GM12878 (cell line): ENCODE measurements around the gene KPNA3. TPM values are rescaled to one million over a fixed set of nuclear protein-coding genes. Genes with fewer than 3 reads are reported as not detected.

Experiments used
- ATAC-seq: fragments of 200-7000 bp; cut with Tn5 transposase; 3 replicates; pipeline ENCODE4 v1.9.1; 2020; ENCODE audit warnings: mild to moderate bottlenecking, moderate library complexity
- BruUV-seq: library from RNA; stranded (reverse); fragments of 400-500 nt; replicated peaks from 2 replicates; lab custom pipeline; 2021; lab: Mats Ljungman, UMichigan
- CTCF ChIA-PET: fragments of 300-600 bp; sonication (Branson Sonifier 250); formaldehyde crosslinking; extraction: SDS; loops from one replicate; lab custom pipeline; 2021; ENCODE audit warnings: inconsistent platforms; lab: Yijun Ruan, JAX
- POLR2A ChIA-PET: fragments of 350-600 bp; formaldehyde crosslinking; extraction: SDS; loops from one replicate; lab custom pipeline; 2021; ENCODE audit warnings: inconsistent platforms; lab: Charles Lee
- RAD21 ChIA-PET: fragments of 300-600 bp; sonication (Branson Sonifier 250); formaldehyde crosslinking; loops from one replicate; lab custom pipeline; 2023; ENCODE audit warnings: antibody characterized with exemption; ENCODE audit not compliant: unreplicated experiment; lab: Charles Lee
- SMC1A ChIA-PET: fragments of 300-600 bp; sonication (Branson Sonifier 250); formaldehyde crosslinking; loops from one replicate; lab custom pipeline; 2023; ENCODE audit not compliant: unreplicated experiment, uncharacterized antibody; lab: Charles Lee
- DNase-seq: peaks from one replicate; pipeline ENCODE4 v3.0.0-alpha.2; 2011; ENCODE audit warnings: low read depth, low spot score
- FAIRE-seq: peaks from 3 replicates; lab custom pipeline; 2011; peaks lifted over from hg19 to GRCh38; lab: Jason Lieb, UNC
- H2AFZ ChIP-seq: 2 replicates; pipeline ENCODE4 v1.6.0; 2011; ENCODE audit warnings: low read depth, low read length, control low read depth; ENCODE audit not compliant: control insufficient read depth
- H3K27ac ChIP-seq: 2 replicates; pipeline ENCODE4 v1.5.1; 2011; ENCODE audit warnings: control low read depth; ENCODE audit not compliant: control insufficient read depth, insufficient read depth
- H3K27me3 ChIP-seq, 2 experiments: replicated peaks in 1 of 2; 2 replicates each; pipeline versions ENCODE4 v1.6.0 to v1.6.1; 2011; ENCODE audit warnings: low read length in 1 of 2; ENCODE audit not compliant: control insufficient read depth in 2 of 2, insufficient read depth in 2 of 2
- H3K36me3 ChIP-seq, 2 experiments: 2 replicates each; pipeline ENCODE4 v1.5.1; 2011; ENCODE audit warnings: low read length in 1 of 2; ENCODE audit not compliant: control insufficient read depth in 2 of 2, insufficient read depth in 2 of 2
- H3K4me1 ChIP-seq: 2 replicates; pipeline ENCODE4 v1.6.1; 2011; ENCODE audit warnings: mild to moderate bottlenecking, low read length, moderate library complexity, mixed read lengths; ENCODE audit not compliant: control insufficient read depth, insufficient read depth
- H3K4me2 ChIP-seq: 2 replicates; pipeline ENCODE4 v1.6.0; 2011; ENCODE audit warnings: control low read depth; ENCODE audit not compliant: control insufficient read depth, insufficient read depth
- H3K4me3 ChIP-seq: fragments of 200-600 bp; sonication (generic); 2 replicates; pipeline ENCODE4 v1.5.1; 2016
- H3K79me2 ChIP-seq: 2 replicates; pipeline ENCODE4 v1.6.0; 2011; ENCODE audit warnings: low read length; ENCODE audit not compliant: control insufficient read depth, insufficient read depth
- H3K9ac ChIP-seq: 2 replicates; pipeline ENCODE4 v1.8.0; 2011; ENCODE audit warnings: low read length, control low read depth, mixed read lengths; ENCODE audit not compliant: control insufficient read depth, insufficient read depth
- H3K9me3 ChIP-seq: replicated peaks from 3 replicates; pipeline ENCODE4 v1.5.1; 2011; ENCODE audit warnings: mild to moderate bottlenecking, low read length; ENCODE audit not compliant: control insufficient read depth, insufficient read depth
- H4K20me1 ChIP-seq: 2 replicates; pipeline ENCODE4 v1.6.0; 2011; ENCODE audit not compliant: control insufficient read depth, insufficient read depth
- CHD1 ChIP-seq: IDR thresholded peaks from 2 replicates; pipeline ENCODE4 v1.6.1; 2012; ENCODE audit warnings: low read depth, low read length, improper control_type of control experiment
- CREB1 ChIP-seq: IDR thresholded peaks from 2 replicates; pipeline ENCODE4 v1.6.1; 2012; ENCODE audit warnings: low read depth, mild to moderate bottlenecking, inconsistent platforms
- GABPA ChIP-seq: IDR thresholded peaks from 2 replicates; pipeline ENCODE4 v1.6.1; 2014; ENCODE audit warnings: antibody characterized with exemption, low read depth, mild to moderate bottlenecking, inconsistent platforms
- KAT2A ChIP-seq: conservative IDR thresholded peaks from 2 replicates; pipeline ENCODE4 v1.6.1; 2011; ENCODE audit warnings: low read depth, low read length; ENCODE audit not compliant: control insufficient read depth
- SUZ12 ChIP-seq: fragments of 200-600 bp; sonication (generic); IDR thresholded peaks from one replicate; pipeline ENCODE4 v1.6.1; 2018; ENCODE audit warnings: antibody characterized with exemption, mild to moderate bottlenecking; ENCODE audit not compliant: unreplicated experiment
- TCF7 ChIP-seq: IDR thresholded peaks from 2 replicates; pipeline ENCODE4 v1.6.1; 2014; ENCODE audit warnings: antibody characterized with exemption, borderline replicate concordance
- WGBS: methylation state at CpG from one replicate; pipeline ENCODE4 v1.1.6; 2016; ENCODE audit warnings: low lambda C conversion rate; ENCODE audit not compliant: insufficient replicate concordance, insufficient coverage; ENCODE audit errors: missing lambda C conversion rate; 5-methylcytosine and 5-hydroxymethylcytosine counted together
- in situ Hi-C: fragments of 300-500 bp; cut with MboI; formaldehyde crosslinking; loops from 9 replicates; pipeline ENCODE4 v1.14.3; 2018; ENCODE audit warnings: mixed read lengths
- intact Hi-C: fragments of 100-400 bp; cut with micrococcal nuclease; formaldehyde crosslinking; loops from one replicate; pipeline ENCODE4 v1.14.2; 2022; ENCODE audit not compliant: unreplicated experiment
- polyA plus RNA-seq, 11 experiments: library from polyadenylated mRNA; depleted of rRNA in 4 of 11; unstranded in 6 of 11; stranded (reverse) in 5 of 11; fragments of >200 nt; fragmentation: Nextera tagmentation in 4 of 11; fragmentation: Illumina TruSeq in 1 of 11; extraction: Ambion mirVana in 4 of 11; extraction: Trizol in 1 of 11; gene quantifications; 1 replicate in 1 of 11; 2 replicates in 10 of 11; pipeline versions ENCODE4 v1.2.1 to v1.2.3, GENCODE V29; 2011 to 2016; ENCODE audit warnings: inconsistent platforms in 2 of 11, missing spikeins in 2 of 11, low read depth in 1 of 11
- total RNA-seq, 4 experiments: library from RNA; depleted of rRNA in 3 of 4; stranded (reverse); fragments of >200 nt in 3 of 4; fragmentation: Illumina TruSeq in 1 of 4; extraction: Trizol in 1 of 4; gene quantifications; 2 replicates each; pipeline versions ENCODE4 v1.2.1 to v1.2.3, GENCODE V29; 2013 to 2021
- TF ChIP-seq, protein P1 (sequence below): IDR thresholded peaks from 2 replicates; pipeline ENCODE4 v1.6.1; 2012; ENCODE audit warnings: mild to moderate bottlenecking, low read depth, low read length

KPNA3 gene
- total and polyA plus RNA-seq, 10 of the 15 experiments (the other 5 are each of a cell fraction or from before 2014, with no cell fraction given), result 23.3 to 50.5 (median 31.1) TPM

DNA sequence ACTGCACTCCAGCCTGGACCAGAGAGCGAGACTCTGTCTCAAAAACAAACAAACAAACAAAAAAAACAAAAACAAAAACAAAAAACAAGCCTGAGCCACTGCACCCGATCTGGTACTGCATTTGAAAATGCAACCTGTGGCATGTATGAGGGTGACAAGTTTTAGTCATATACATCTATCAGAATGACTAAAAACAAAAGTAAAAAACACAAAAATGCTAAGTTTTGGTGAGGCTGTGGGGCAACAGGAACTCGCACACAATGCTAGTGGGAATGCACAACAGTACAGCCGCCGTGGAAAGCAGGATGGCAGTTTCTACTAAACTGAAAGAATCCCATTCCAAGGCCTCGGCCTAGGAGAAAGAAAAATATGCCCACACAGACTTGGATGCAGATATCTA is 109.0 kb downstream of the KPNA3 start (continued):
- TF ChIP-seq, protein P1, sequence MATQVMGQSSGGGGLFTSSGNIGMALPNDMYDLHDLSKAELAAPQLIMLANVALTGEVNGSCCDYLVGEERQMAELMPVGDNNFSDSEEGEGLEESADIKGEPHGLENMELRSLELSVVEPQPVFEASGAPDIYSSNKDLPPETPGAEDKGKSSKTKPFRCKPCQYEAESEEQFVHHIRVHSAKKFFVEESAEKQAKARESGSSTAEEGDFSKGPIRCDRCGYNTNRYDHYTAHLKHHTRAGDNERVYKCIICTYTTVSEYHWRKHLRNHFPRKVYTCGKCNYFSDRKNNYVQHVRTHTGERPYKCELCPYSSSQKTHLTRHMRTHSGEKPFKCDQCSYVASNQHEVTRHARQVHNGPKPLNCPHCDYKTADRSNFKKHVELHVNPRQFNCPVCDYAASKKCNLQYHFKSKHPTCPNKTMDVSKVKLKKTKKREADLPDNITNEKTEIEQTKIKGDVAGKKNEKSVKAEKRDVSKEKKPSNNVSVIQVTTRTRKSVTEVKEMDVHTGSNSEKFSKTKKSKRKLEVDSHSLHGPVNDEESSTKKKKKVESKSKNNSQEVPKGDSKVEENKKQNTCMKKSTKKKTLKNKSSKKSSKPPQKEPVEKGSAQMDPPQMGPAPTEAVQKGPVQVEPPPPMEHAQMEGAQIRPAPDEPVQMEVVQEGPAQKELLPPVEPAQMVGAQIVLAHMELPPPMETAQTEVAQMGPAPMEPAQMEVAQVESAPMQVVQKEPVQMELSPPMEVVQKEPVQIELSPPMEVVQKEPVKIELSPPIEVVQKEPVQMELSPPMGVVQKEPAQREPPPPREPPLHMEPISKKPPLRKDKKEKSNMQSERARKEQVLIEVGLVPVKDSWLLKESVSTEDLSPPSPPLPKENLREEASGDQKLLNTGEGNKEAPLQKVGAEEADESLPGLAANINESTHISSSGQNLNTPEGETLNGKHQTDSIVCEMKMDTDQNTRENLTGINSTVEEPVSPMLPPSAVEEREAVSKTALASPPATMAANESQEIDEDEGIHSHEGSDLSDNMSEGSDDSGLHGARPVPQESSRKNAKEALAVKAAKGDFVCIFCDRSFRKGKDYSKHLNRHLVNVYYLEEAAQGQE, result no peak
- no peak for TF ChIP-seq CHD1
- TF ChIP-seq TCF7, result peak; percentile 26; the same call in 1 of the 2 replicates
- no peak for TF ChIP-seq KAT2A
- no peak for TF ChIP-seq GABPA

DNA sequence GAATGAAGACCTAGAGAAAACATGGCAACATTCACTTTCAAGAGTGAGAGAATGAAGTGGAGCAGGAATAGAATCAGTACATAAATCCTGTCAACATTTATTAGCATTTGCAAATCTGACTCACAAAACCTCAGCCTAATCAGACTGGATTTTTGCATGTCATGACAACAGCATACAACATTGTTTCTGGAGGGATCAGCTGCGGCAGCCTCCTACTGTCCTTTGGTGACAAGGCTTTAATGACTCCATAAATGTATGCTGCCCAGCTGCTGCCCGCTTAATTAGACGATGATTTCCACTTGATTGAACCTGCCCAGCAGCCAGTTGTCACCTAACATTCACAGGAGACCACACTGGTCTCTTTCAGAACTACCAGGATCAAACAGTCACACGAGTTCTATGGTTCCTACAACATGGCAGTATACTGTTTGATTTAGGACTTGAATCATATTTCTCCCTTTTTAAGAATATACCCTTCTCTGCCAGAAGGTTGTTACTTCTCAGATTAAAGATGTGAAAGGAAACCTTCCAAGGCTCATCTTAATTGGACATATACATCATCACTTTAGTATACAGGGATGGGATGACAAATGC is 110.5 kb downstream of the KPNA3 start:
- Histone ChIP-seq H3K4me1 (peaks cover 14% of the 10 kb centered on the region), H3K4me3 (no peak overlapping the region), H3K9me3 (no peaks in the 10 kb centered on the region), H3K4me2 (no peak overlapping the region), H3K27ac (no peak overlapping the region), H2AFZ (no peak overlapping the region), H3K79me2 (peaks cover 6% of the 10 kb centered on the region), H4K20me1 (no peaks in the 10 kb centered on the region; the same call in 1 of the 2 replicates), H3K36me3 (no peaks in the 10 kb centered on the region), H3K9ac (no peak overlapping the region), H3K27me3 (no peaks in the 10 kb centered on the region)
- BruUV-seq, result no TSS peak
- FAIRE-seq (peak; percentile 78), DNase-seq (no peak), ATAC-seq (no peak)
- CTCF ChIA-PET, result interaction anchor here (0.6 to 1.5 kb wide), 4 partner anchors 12 to 176 kb away, joined by 3 to 4 read pairs (median 4); no protein-coding TSS in a partner anchor
- RAD21 ChIA-PET, result no interaction called here
- 97% methylated on average over 4 of the region's 4 CpGs for whole genome bisulfite sequencing
- POLR2A ChIA-PET, result no interaction called here
- intact Hi-C loops (loop anchor here (10.0 kb wide), 1 partner anchor 237 kb away; the partner anchor contains the start of genes CAB39L and SETDB2), in situ Hi-C loops (no loop called here)
- TF ChIP-seq CREB1, result no peak
- no peak for TF ChIP-seq SUZ12
- SMC1A ChIA-PET, result interaction anchor here (0.8 to 1.3 kb wide), 3 partner anchors 12 to 109 kb away, joined by 3 read pairs; no protein-coding TSS in a partner anchor
